ENCODE results near the gene SLC28A1. TPM values are rescaled to one million over a fixed set of nuclear protein-coding genes. Genes with fewer than 3 reads are reported as not detected.

SLC28A1 gene
- total RNA-seq, 1 experiment from 2014 or later: 0.13 TPM

DNA sequence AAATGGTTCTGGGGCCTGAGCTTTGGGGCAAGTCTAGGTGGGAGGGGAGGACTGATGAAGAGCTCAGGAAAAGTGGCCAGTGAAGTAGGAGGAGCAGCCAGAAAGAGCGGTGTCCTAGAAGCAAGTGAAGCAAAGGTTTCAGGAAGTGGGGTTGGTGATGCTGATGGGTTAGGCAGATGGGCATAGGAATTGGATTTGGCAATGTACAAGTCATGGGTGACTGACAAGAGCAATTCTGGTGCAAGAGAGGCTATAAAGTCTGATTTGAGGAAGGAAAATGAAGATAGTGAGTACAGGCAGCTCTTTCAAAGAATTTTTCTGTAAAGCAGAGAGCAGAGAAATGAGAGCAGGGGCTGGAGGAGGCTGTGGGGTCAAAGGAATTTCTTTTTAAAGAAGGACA, 47.6 kb upstream of the SLC28A1 start:
- DNase-seq: no peak
- no peak overlapping the region for H3K23ac ChIP-seq (ENCODE audit: insufficient read length, low read depth, low read length)
- H3K23me2 ChIP-seq (ENCODE audit: insufficient read length, low read depth, low read length, poor library complexity, severe bottlenecking): no peaks in the 10 kb centered on the region
- H3K18ac ChIP-seq (ENCODE audit: insufficient read length, low read depth, low read length): no peak overlapping the region
- H4K91ac ChIP-seq (ENCODE audit: insufficient read length, low read depth, low read length): no peak overlapping the region
- Mint-ChIP-seq H3K36me3 (ENCODE audit: insufficient read depth in 1 of 3, low read depth in 3 of 3) (peaks cover 0 to 24% (median 5%) of the 10 kb centered on the region in 3 experiments; a peak in 3 of 7 replicates), H3K9me3 (no peaks in the 10 kb centered on the region; a peak in 1 of 5 replicates), H3K4me1 (peaks cover 5% of the 10 kb centered on the region in 2 experiments; a peak in 2 of 4 replicates), H3K27ac (no peak overlapping the region; a peak in 1 of 7 replicates), H3K27me3 (ENCODE audit: low read depth) (no peaks in the 10 kb centered on the region), H3K4me3 (no peak overlapping the region)
- TF ChIP-seq, protein P1, sequence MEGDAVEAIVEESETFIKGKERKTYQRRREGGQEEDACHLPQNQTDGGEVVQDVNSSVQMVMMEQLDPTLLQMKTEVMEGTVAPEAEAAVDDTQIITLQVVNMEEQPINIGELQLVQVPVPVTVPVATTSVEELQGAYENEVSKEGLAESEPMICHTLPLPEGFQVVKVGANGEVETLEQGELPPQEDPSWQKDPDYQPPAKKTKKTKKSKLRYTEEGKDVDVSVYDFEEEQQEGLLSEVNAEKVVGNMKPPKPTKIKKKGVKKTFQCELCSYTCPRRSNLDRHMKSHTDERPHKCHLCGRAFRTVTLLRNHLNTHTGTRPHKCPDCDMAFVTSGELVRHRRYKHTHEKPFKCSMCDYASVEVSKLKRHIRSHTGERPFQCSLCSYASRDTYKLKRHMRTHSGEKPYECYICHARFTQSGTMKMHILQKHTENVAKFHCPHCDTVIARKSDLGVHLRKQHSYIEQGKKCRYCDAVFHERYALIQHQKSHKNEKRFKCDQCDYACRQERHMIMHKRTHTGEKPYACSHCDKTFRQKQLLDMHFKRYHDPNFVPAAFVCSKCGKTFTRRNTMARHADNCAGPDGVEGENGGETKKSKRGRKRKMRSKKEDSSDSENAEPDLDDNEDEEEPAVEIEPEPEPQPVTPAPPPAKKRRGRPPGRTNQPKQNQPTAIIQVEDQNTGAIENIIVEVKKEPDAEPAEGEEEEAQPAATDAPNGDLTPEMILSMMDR (conservative IDR thresholded peaks at IDR 0.05): no peak
- H3K14ac ChIP-seq (ENCODE audit: insufficient read depth, low read length): no peak overlapping the region
- no peak overlapping the region for H2BK15ac ChIP-seq (ENCODE audit: low read depth, low read length)
- H2BK120ac ChIP-seq (ENCODE audit: low read depth, low read length, poor library complexity, severe bottlenecking): no peak overlapping the region
- WGBS (ENCODE audit: extremely low coverage, insufficient read length, low lambda C conversion rate): no CpG with 5 or more reads among the region's 1 CpG
- peaks cover 3% of the 10 kb centered on the region for H3K79me1 ChIP-seq (ENCODE audit: insufficient read depth, low read depth, low read length, poor library complexity, severe bottlenecking)
- H4K20me1 ChIP-seq (ENCODE audit: control insufficient read depth, insufficient read depth, insufficient read length): no peaks in the 10 kb centered on the region
- no peak overlapping the region for H3K9ac ChIP-seq (ENCODE audit: extremely low read depth, insufficient read length, low read length)
- no peak overlapping the region for H3K4ac ChIP-seq (ENCODE audit: low read depth, low read length)
- H4K8ac ChIP-seq (replicated peaks; ENCODE audit: insufficient read length, low read depth, low read length): no peak overlapping the region
- no peak overlapping the region for H2BK20ac ChIP-seq (ENCODE audit: low read depth, low read length, poor library complexity, severe bottlenecking)
- no peaks in the 10 kb centered on the region for H3K9me3 ChIP-seq (ENCODE audit: control insufficient read depth, low read depth, low read length)
- H4K5ac ChIP-seq (ENCODE audit: insufficient read length, low read depth, low read length): no peak overlapping the region
- H3T11ph ChIP-seq (ENCODE audit: low read length): no peak overlapping the region
- no peaks in the 10 kb centered on the region for H3K27me3 ChIP-seq (ENCODE audit: insufficient read depth, low read length)
- H3K56ac ChIP-seq (ENCODE audit: insufficient read length, low read depth, low read length): no peak overlapping the region
- H3K27ac ChIP-seq (ENCODE audit: insufficient read length, low read depth, low read length): no peak overlapping the region
- H3K4me1 ChIP-seq (ENCODE audit: insufficient read depth, low read length): no peaks in the 10 kb centered on the region
- H2BK12ac ChIP-seq (ENCODE audit: insufficient read length, low read depth, low read length): no peak overlapping the region
- no peaks in the 10 kb centered on the region for H3K79me2 ChIP-seq (ENCODE audit: insufficient read depth, low read length)
- no peak overlapping the region for H2BK5ac ChIP-seq (ENCODE audit: insufficient read length, low read length)
- no peak overlapping the region for H2AFZ ChIP-seq (ENCODE audit: low read length)
- H3K4me2 ChIP-seq (ENCODE audit: insufficient read depth, insufficient read length, low read length): no peak overlapping the region
- H2AK5ac ChIP-seq (ENCODE audit: insufficient read length, low read length): no peak overlapping the region

Measured in H9 (cell line).